ENCODE data around the gene PARD6B.

PARD6B gene

GRCh38 chr20:50802289-50802688, 70.9 kb downstream of the PARD6B start:
- DNase-seq: no peak

GRCh38 chr20:50804437-50805348, 73.3 kb downstream of the PARD6B start:
- no peak for DNase-seq

- no peak for DNase-seq
Measured at GRCh38 chr20:50805349-50805684, 73.9 kb downstream of the PARD6B start.

- no peak for DNase-seq
Measured at GRCh38 chr20:50806126-50806768, 74.9 kb downstream of the PARD6B start.
